NT2/D1 (cell line): ENCODE results near the gene APOBEC3G.

Source experiments
- DNase-seq: peaks from one replicate; pipeline ENCODE4 v3.0.0-alpha.2; 2011; ENCODE audit warnings: low read depth, low spot score
- H3K27me3 ChIP-seq: 2 replicates; pipeline ENCODE4 v1.6.0; 2011; ENCODE audit warnings: mild to moderate bottlenecking; ENCODE audit not compliant: insufficient read length, insufficient read depth
- H3K36me3 ChIP-seq: 2 replicates; pipeline ENCODE4 v1.6.1; 2011; ENCODE audit warnings: mild to moderate bottlenecking, low read length, mixed read lengths; ENCODE audit not compliant: insufficient read depth, insufficient read length
- H3K4me1 ChIP-seq: 2 replicates; pipeline ENCODE4 v1.5.1; 2011; ENCODE audit not compliant: insufficient read depth, insufficient read length
- H3K4me3 ChIP-seq: 2 replicates; pipeline ENCODE4 v1.5.1; 2011; ENCODE audit warnings: low read depth; ENCODE audit not compliant: insufficient read length
- H3K9ac ChIP-seq: 2 replicates; pipeline ENCODE4 v1.6.0; 2011; ENCODE audit warnings: low read depth; ENCODE audit not compliant: insufficient read length
- H3K9me3 ChIP-seq: 2 replicates; pipeline ENCODE4 v1.5.1; 2011; ENCODE audit warnings: mild to moderate bottlenecking, low read length; ENCODE audit not compliant: insufficient read depth
- SUZ12 ChIP-seq: IDR thresholded peaks from 2 replicates; pipeline ENCODE4 v1.6.1; 2011; ENCODE audit not compliant: insufficient read length, insufficient read depth; ENCODE audit errors: extremely low read depth
- YY1 ChIP-seq: IDR thresholded peaks from 2 replicates; pipeline ENCODE4 v1.6.1; 2011; ENCODE audit not compliant: insufficient read length, insufficient read depth
- ZNF274 ChIP-seq: IDR thresholded peaks from 2 replicates; pipeline ENCODE4 v1.6.1; 2011; ENCODE audit warnings: mild to moderate bottlenecking, low read depth, low read length

Gene APOBEC3G

GRCh38 chr22:39098026-39098425 is 21.0 kb downstream of the APOBEC3G start:
- peaks cover 10% of the 10 kb centered on the region for H3K4me1 ChIP-seq
- no peaks in the 10 kb centered on the region for H3K27me3 ChIP-seq
- no peak overlapping the region for H3K9ac ChIP-seq
- H3K9me3 ChIP-seq, result no peaks in the 10 kb centered on the region
- no peak for DNase-seq
- H3K4me3 ChIP-seq, result no peak overlapping the region
- TF ChIP-seq ZNF274, result no peak
- no peak for TF ChIP-seq SUZ12
- no peaks in the 10 kb centered on the region for H3K36me3 ChIP-seq

GRCh38 chr22:39098576-39098975 is 21.5 kb downstream of the APOBEC3G start:
- H3K36me3 ChIP-seq, result no peaks in the 10 kb centered on the region
- H3K27me3 ChIP-seq, result no peaks in the 10 kb centered on the region
- peaks cover 10% of the 10 kb centered on the region for H3K4me1 ChIP-seq
- DNase-seq, result no peak
- no peak overlapping the region for H3K9ac ChIP-seq
- H3K9me3 ChIP-seq, result no peaks in the 10 kb centered on the region
- no peak overlapping the region for H3K4me3 ChIP-seq
- TF ChIP-seq YY1 (no peak), SUZ12 (no peak), ZNF274 (no peak)

GRCh38 chr22:39101226-39101625 is 24.2 kb downstream of the APOBEC3G start:
- peaks cover 4% of the 10 kb centered on the region for H3K4me1 ChIP-seq
- DNase-seq, result no peak
- no peaks in the 10 kb centered on the region for H3K27me3 ChIP-seq
- no peak overlapping the region for H3K9ac ChIP-seq
- H3K36me3 ChIP-seq, result no peaks in the 10 kb centered on the region
- H3K4me3 ChIP-seq, result no peak overlapping the region
- H3K9me3 ChIP-seq, result no peaks in the 10 kb centered on the region
- TF ChIP-seq SUZ12 (no peak), YY1 (no peak), ZNF274 (no peak)

DNA sequence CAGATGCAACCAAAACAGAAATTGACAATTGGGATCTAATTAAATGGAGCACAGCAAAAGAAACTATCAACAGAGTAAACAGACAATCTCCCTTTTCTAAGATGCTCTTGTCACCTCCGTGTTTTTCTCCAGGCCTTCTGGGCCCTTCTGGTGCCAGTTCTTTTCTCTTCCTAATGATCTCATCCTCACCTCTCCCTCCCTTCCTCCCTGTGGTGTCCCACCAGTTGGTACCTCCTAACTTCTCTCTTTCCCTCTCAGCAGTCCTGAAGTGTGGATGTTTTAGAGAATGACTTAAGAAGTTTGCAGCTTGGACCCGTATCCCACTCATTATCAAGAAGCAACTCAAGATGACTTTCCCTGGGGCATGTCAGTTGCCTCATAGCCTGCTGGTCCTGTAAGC is 26.4 kb downstream of the APOBEC3G start:
- TF ChIP-seq YY1 (no peak), SUZ12 (no peak), ZNF274 (no peak)
- no peak for DNase-seq
- no peak overlapping the region for H3K9ac ChIP-seq
- no peaks in the 10 kb centered on the region for H3K9me3 ChIP-seq
- no peaks in the 10 kb centered on the region for H3K27me3 ChIP-seq
- H3K4me3 ChIP-seq, result no peak overlapping the region
- no peaks in the 10 kb centered on the region for H3K36me3 ChIP-seq
- H3K4me1 ChIP-seq, result peaks cover 4% of the 10 kb centered on the region

DNA sequence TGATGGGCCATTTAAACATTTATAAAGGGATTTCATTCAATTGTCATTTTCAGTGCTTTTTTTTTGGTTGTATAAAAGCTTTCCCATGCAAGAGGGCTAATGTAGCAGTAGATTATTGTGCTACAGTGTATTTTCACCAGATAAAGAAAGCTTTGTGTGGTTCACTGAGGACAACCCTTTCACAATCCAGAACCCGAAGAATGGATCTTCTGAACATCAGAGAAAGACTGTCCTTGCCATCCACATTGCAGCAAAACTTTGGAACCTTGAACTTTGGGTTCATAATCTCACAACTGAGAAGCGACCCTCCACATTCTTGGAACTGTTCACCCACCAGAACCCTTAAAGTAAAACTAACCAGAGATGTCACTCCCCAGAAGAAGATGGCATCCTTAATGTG is 29.3 kb downstream of the APOBEC3G start:
- TF ChIP-seq YY1 (no peak), ZNF274 (no peak), SUZ12 (no peak)
- Histone ChIP-seq H3K27me3 (no peaks in the 10 kb centered on the region), H3K9me3 (no peaks in the 10 kb centered on the region), H3K4me3 (no peak overlapping the region), H3K9ac (no peak overlapping the region), H3K36me3 (no peaks in the 10 kb centered on the region), H3K4me1 (peaks cover 2% of the 10 kb centered on the region)
- DNase-seq, result no peak

GRCh38 chr22:39108487-39108886 is 31.4 kb downstream of the APOBEC3G start:
- H3K4me1 ChIP-seq, result no peaks in the 10 kb centered on the region
- TF ChIP-seq YY1, result no peak
- TF ChIP-seq ZNF274, result no peak
- TF ChIP-seq SUZ12, result no peak
- no peak overlapping the region for H3K4me3 ChIP-seq
- H3K36me3 ChIP-seq, result no peaks in the 10 kb centered on the region
- H3K27me3 ChIP-seq, result no peaks in the 10 kb centered on the region
- DNase-seq, result no peak
- no peak overlapping the region for H3K9ac ChIP-seq
- no peaks in the 10 kb centered on the region for H3K9me3 ChIP-seq

- no peaks in the 10 kb centered on the region for H3K27me3 ChIP-seq
- no peaks in the 10 kb centered on the region for H3K4me1 ChIP-seq
- no peak overlapping the region for H3K4me3 ChIP-seq
- H3K36me3 ChIP-seq, result no peaks in the 10 kb centered on the region
- DNase-seq, result no peak
- H3K9me3 ChIP-seq, result no peaks in the 10 kb centered on the region
- TF ChIP-seq ZNF274 (no peak), YY1 (no peak), SUZ12 (no peak)
- H3K9ac ChIP-seq, result no peak overlapping the region
Measured at GRCh38 chr22:39109361-39109760, 32.3 kb downstream of the APOBEC3G start.
